DOHH2 (cell line): ENCODE measurements around the gene CILP.

Source experiments
- CTCF ChIP-seq: fragments of 200-600 bp; sonication (generic); IDR thresholded peaks from one replicate; pipeline ENCODE4 v1.5.1; 2014; ENCODE audit warnings: antibody characterized with exemption, mild to moderate bottlenecking, low read depth, low read length; ENCODE audit not compliant: poor library complexity, severe bottlenecking
- EZH2phosphoT487 ChIP-seq: fragments of 200-600 bp; sonication (generic); IDR thresholded peaks from 2 replicates; pipeline ENCODE4 v1.6.1; 2017; ENCODE audit warnings: borderline replicate concordance, mild to moderate bottlenecking, antibody characterized with exemption, low read length, moderate library complexity, mixed read lengths

- TF ChIP-seq EZH2phosphoT487 (no peak), CTCF (no peak)
Observed at GRCh38 chr15:65232520-65232919, 21.2 kb upstream of the CILP start.
